Esophagus squamous epithelium (tissue), 4 donors: ENCODE measurements around the gene RPL7L1.
A peak's percentile ranks its signal among the peaks of the same experiment; 100 is the strongest.

Source experiments
- POLR2A ChIP-seq, 4 donors: fragments of 450-650 bp; IDR thresholded peaks; one replicate each; pipeline ENCODE4 v1.6.1; 2017; ENCODE audit warnings: antibody characterized with exemption in 4 of 4, mild to moderate bottlenecking in 4 of 4, moderate library complexity in 3 of 4
- TF ChIP-seq, protein P1 (sequence below), 6 experiments: fragments of 450-650 bp in 4 of 6; fragments of 200-600 bp in 2 of 6; sonication (generic) in 2 of 6; IDR thresholded peaks; one replicate each; pipeline ENCODE4 v1.5.1; 2016 to 2019; ENCODE audit warnings: antibody characterized with exemption in 6 of 6, mild to moderate bottlenecking in 4 of 6, moderate library complexity in 4 of 6

DNA sequence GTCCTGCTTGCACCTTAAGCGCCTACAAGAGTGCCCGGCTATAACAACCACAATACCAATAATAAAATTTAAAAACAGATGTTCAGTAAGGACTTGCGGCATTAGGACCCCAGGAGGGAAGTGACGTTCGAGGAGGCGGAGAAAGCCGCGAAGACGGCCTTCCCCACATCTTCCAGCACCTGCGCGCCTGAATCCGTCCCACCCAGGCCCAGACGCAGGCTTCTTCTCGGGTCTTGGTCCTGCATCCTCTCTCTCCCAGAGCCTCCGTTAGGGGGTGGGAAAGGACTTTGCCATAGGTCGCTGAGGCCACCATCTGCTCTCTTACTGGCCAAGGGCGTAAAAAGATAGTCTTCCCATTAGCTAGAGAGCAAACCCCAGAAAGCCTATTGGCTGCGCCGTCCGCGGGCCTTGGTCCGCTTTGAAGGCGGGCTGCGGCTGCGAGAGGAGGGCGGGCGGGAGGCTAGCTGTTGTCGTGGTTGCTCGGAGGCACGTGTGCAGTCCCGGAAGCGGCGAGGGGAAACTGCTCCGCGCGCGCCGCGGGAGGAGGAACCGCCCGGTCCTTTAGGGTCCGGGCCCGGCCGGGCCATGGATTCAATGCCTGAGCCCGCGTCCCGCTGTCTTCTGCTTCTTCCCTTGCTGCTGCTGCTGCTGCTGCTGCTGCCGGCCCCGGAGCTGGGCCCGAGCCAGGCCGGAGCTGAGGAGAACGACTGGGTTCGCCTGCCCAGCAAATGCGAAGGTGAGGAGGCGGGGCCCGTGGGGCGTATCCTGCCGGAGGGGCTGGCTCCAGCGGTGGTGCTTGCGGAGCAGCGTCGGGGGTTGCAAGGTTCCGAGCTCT is 49.8 kb downstream of the RPL7L1 start, which contains the start of gene CNPY3:
- TF ChIP-seq, protein P1, sequence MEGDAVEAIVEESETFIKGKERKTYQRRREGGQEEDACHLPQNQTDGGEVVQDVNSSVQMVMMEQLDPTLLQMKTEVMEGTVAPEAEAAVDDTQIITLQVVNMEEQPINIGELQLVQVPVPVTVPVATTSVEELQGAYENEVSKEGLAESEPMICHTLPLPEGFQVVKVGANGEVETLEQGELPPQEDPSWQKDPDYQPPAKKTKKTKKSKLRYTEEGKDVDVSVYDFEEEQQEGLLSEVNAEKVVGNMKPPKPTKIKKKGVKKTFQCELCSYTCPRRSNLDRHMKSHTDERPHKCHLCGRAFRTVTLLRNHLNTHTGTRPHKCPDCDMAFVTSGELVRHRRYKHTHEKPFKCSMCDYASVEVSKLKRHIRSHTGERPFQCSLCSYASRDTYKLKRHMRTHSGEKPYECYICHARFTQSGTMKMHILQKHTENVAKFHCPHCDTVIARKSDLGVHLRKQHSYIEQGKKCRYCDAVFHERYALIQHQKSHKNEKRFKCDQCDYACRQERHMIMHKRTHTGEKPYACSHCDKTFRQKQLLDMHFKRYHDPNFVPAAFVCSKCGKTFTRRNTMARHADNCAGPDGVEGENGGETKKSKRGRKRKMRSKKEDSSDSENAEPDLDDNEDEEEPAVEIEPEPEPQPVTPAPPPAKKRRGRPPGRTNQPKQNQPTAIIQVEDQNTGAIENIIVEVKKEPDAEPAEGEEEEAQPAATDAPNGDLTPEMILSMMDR (IDR thresholded peaks at IDR 0.05): peak in 1 of 6 experiments; percentile 11
- TF ChIP-seq POLR2A (IDR thresholded peaks at IDR 0.05): peak in 2 of 4 donors; percentile 59 to 71
